GM12878 (cell line): ENCODE measurements around the gene CD82. TPM values are rescaled to one million over a fixed set of nuclear protein-coding genes. Genes with fewer than 3 reads are reported as not detected.

Experiments used
- ATAC-seq: fragments of 200-7000 bp; cut with Tn5 transposase; 3 replicates; pipeline ENCODE4 v1.9.1; 2020; ENCODE audit warnings: mild to moderate bottlenecking, moderate library complexity
- BruUV-seq: library from RNA; stranded (reverse); fragments of 400-500 nt; replicated peaks from 2 replicates; lab custom pipeline; 2021; lab: Mats Ljungman, UMichigan
- CTCF ChIA-PET: fragments of 300-600 bp; sonication (Branson Sonifier 250); formaldehyde crosslinking; extraction: SDS; loops from one replicate; lab custom pipeline; 2021; ENCODE audit warnings: inconsistent platforms; lab: Yijun Ruan, JAX
- POLR2A ChIA-PET: fragments of 350-600 bp; formaldehyde crosslinking; extraction: SDS; loops from one replicate; lab custom pipeline; 2021; ENCODE audit warnings: inconsistent platforms; lab: Charles Lee
- RAD21 ChIA-PET: fragments of 300-600 bp; sonication (Branson Sonifier 250); formaldehyde crosslinking; loops from one replicate; lab custom pipeline; 2023; ENCODE audit warnings: antibody characterized with exemption; ENCODE audit not compliant: unreplicated experiment; lab: Charles Lee
- SMC1A ChIA-PET: fragments of 300-600 bp; sonication (Branson Sonifier 250); formaldehyde crosslinking; loops from one replicate; lab custom pipeline; 2023; ENCODE audit not compliant: unreplicated experiment, uncharacterized antibody; lab: Charles Lee
- DNase-seq: peaks from one replicate; pipeline ENCODE4 v3.0.0-alpha.2; 2011; ENCODE audit warnings: low read depth, low spot score
- FAIRE-seq: peaks from 3 replicates; lab custom pipeline; 2011; peaks lifted over from hg19 to GRCh38; lab: Jason Lieb, UNC
- H2AFZ ChIP-seq: 2 replicates; pipeline ENCODE4 v1.6.0; 2011; ENCODE audit warnings: low read depth, low read length, control low read depth; ENCODE audit not compliant: control insufficient read depth
- H3K27ac ChIP-seq: 2 replicates; pipeline ENCODE4 v1.5.1; 2011; ENCODE audit warnings: control low read depth; ENCODE audit not compliant: control insufficient read depth, insufficient read depth
- H3K27me3 ChIP-seq, 2 experiments: replicated peaks in 1 of 2; 2 replicates each; pipeline versions ENCODE4 v1.6.0 to v1.6.1; 2011; ENCODE audit warnings: low read length in 1 of 2; ENCODE audit not compliant: control insufficient read depth in 2 of 2, insufficient read depth in 2 of 2
- H3K36me3 ChIP-seq, 2 experiments: 2 replicates each; pipeline ENCODE4 v1.5.1; 2011; ENCODE audit warnings: low read length in 1 of 2; ENCODE audit not compliant: control insufficient read depth in 2 of 2, insufficient read depth in 2 of 2
- H3K4me1 ChIP-seq: 2 replicates; pipeline ENCODE4 v1.6.1; 2011; ENCODE audit warnings: mild to moderate bottlenecking, low read length, moderate library complexity, mixed read lengths; ENCODE audit not compliant: control insufficient read depth, insufficient read depth
- H3K4me2 ChIP-seq: 2 replicates; pipeline ENCODE4 v1.6.0; 2011; ENCODE audit warnings: control low read depth; ENCODE audit not compliant: control insufficient read depth, insufficient read depth
- H3K4me3 ChIP-seq: fragments of 200-600 bp; sonication (generic); 2 replicates; pipeline ENCODE4 v1.5.1; 2016
- H3K79me2 ChIP-seq: 2 replicates; pipeline ENCODE4 v1.6.0; 2011; ENCODE audit warnings: low read length; ENCODE audit not compliant: control insufficient read depth, insufficient read depth
- H3K9ac ChIP-seq: 2 replicates; pipeline ENCODE4 v1.8.0; 2011; ENCODE audit warnings: low read length, control low read depth, mixed read lengths; ENCODE audit not compliant: control insufficient read depth, insufficient read depth
- H3K9me3 ChIP-seq: replicated peaks from 3 replicates; pipeline ENCODE4 v1.5.1; 2011; ENCODE audit warnings: mild to moderate bottlenecking, low read length; ENCODE audit not compliant: control insufficient read depth, insufficient read depth
- H4K20me1 ChIP-seq: 2 replicates; pipeline ENCODE4 v1.6.0; 2011; ENCODE audit not compliant: control insufficient read depth, insufficient read depth
- CUX1 ChIP-seq: IDR thresholded peaks from 2 replicates; pipeline ENCODE4 v1.6.1; 2012; ENCODE audit warnings: improper control_type of control experiment, low read depth, low read length; ENCODE audit not compliant: insufficient replicate concordance
- ESRRA ChIP-seq: IDR thresholded peaks from 2 replicates; pipeline ENCODE4 v1.6.1; 2012; ENCODE audit warnings: mild to moderate bottlenecking, low read length, improper control_type of control experiment
- FOXM1 ChIP-seq: IDR thresholded peaks from 2 replicates; pipeline ENCODE4 v1.6.1; 2012; ENCODE audit warnings: low read depth, mild to moderate bottlenecking, inconsistent platforms, low read length, moderate library complexity
- POLR2AphosphoS5 ChIP-seq: IDR thresholded peaks from 2 replicates; pipeline ENCODE4 v1.6.1; 2011; ENCODE audit warnings: mild to moderate bottlenecking, low read length, inconsistent platforms
- SPI1 ChIP-seq: IDR thresholded peaks from 2 replicates; pipeline ENCODE4 v1.6.1; 2011; ENCODE audit warnings: low read depth, mild to moderate bottlenecking, low read length, moderate library complexity, borderline replicate concordance; ENCODE audit not compliant: insufficient read depth
- TAF1 ChIP-seq: IDR thresholded peaks from 2 replicates; pipeline ENCODE4 v1.6.1; 2011; ENCODE audit warnings: mild to moderate bottlenecking, low read depth, low read length, borderline replicate concordance
- YBX1 ChIP-seq: fragments of 450-650 bp; IDR thresholded peaks from 2 replicates; pipeline ENCODE4 v1.6.1; 2016; ENCODE audit warnings: antibody characterized with exemption
- ZBTB33 ChIP-seq: fragments of 450-650 bp; IDR thresholded peaks from 2 replicates; pipeline ENCODE4 v1.6.1; 2017; ENCODE audit warnings: mild to moderate bottlenecking
- ZBTB4 ChIP-seq: fragments of 450-650 bp; formaldehyde crosslinking; IDR thresholded peaks from 2 replicates; pipeline ENCODE4 v1.4.0; 2022; ENCODE audit warnings: mild to moderate bottlenecking, moderate library complexity
- ZNF217 ChIP-seq: fragments of 450-650 bp; IDR thresholded peaks from 2 replicates; pipeline ENCODE4 v1.6.1; 2017; ENCODE audit warnings: antibody characterized with exemption, mild to moderate bottlenecking
- ZNF622 ChIP-seq: fragments of 450-650 bp; IDR thresholded peaks from 2 replicates; pipeline ENCODE4 v1.6.1; 2017; ENCODE audit warnings: mild to moderate bottlenecking, inconsistent platforms
- WGBS: methylation state at CpG from one replicate; pipeline ENCODE4 v1.1.6; 2016; ENCODE audit warnings: low lambda C conversion rate; ENCODE audit not compliant: insufficient replicate concordance, insufficient coverage; ENCODE audit errors: missing lambda C conversion rate; 5-methylcytosine and 5-hydroxymethylcytosine counted together
- in situ Hi-C: fragments of 300-500 bp; cut with MboI; formaldehyde crosslinking; loops from 9 replicates; pipeline ENCODE4 v1.14.3; 2018; ENCODE audit warnings: mixed read lengths
- intact Hi-C: fragments of 100-400 bp; cut with micrococcal nuclease; formaldehyde crosslinking; loops from one replicate; pipeline ENCODE4 v1.14.2; 2022; ENCODE audit not compliant: unreplicated experiment
- polyA plus RNA-seq, 11 experiments: library from polyadenylated mRNA; depleted of rRNA in 4 of 11; unstranded in 6 of 11; stranded (reverse) in 5 of 11; fragments of >200 nt; fragmentation: Nextera tagmentation in 4 of 11; fragmentation: Illumina TruSeq in 1 of 11; extraction: Ambion mirVana in 4 of 11; extraction: Trizol in 1 of 11; gene quantifications; 1 replicate in 1 of 11; 2 replicates in 10 of 11; pipeline versions ENCODE4 v1.2.1 to v1.2.3, GENCODE V29; 2011 to 2016; ENCODE audit warnings: inconsistent platforms in 2 of 11, missing spikeins in 2 of 11, low read depth in 1 of 11
- total RNA-seq, 4 experiments: library from RNA; depleted of rRNA in 3 of 4; stranded (reverse); fragments of >200 nt in 3 of 4; fragmentation: Illumina TruSeq in 1 of 4; extraction: Trizol in 1 of 4; gene quantifications; 2 replicates each; pipeline versions ENCODE4 v1.2.1 to v1.2.3, GENCODE V29; 2013 to 2021

Gene CD82
- total and polyA plus RNA-seq, 10 of the 15 experiments (the other 5 are each of a cell fraction or from before 2014, with no cell fraction given) = 5.2 to 180 (median 84.7) TPM

- no TSS peak for BruUV-seq
- SMC1A ChIA-PET = interaction anchor here (0.7 to 2.6 kb wide), 7 partner anchors 15 to 430 kb away, joined by 3 to 11 read pairs (median 5); no protein-coding TSS in a partner anchor
- H3K27me3 ChIP-seq = peaks cover 0 to 1% of the 10 kb centered on the region in 2 experiments; a peak in 3 of 4 replicates
- H3K36me3 ChIP-seq = no peaks in the 10 kb centered on the region
- POLR2A ChIA-PET = no interaction called here
- H3K79me2 ChIP-seq = no peaks in the 10 kb centered on the region
- CTCF ChIA-PET = interaction anchor here (0.8 to 2.5 kb wide), 11 partner anchors 12 to 447 kb away, joined by 3 to 19 read pairs (median 5); partner anchors contain the start of gene EXT2
- no peak overlapping the region for H3K27ac ChIP-seq
- H4K20me1 ChIP-seq = no peaks in the 10 kb centered on the region; the same call in 1 of the 2 replicates
- no peak overlapping the region for H3K9ac ChIP-seq
- in situ Hi-C loops (loop anchor here (5.0 kb wide), 2 partner anchors 253 to 448 kb away; no protein-coding TSS in a partner anchor), intact Hi-C loops (loop anchor here (5.0 kb wide), 1 partner anchor 237 kb away; no protein-coding TSS in a partner anchor)
- H3K4me2 ChIP-seq = no peak overlapping the region
- ATAC-seq = no peak
- no peak overlapping the region for H3K4me3 ChIP-seq
- no peak for DNase-seq
- no peak for FAIRE-seq
- TF ChIP-seq CUX1 = no peak
- no peak for TF ChIP-seq TAF1
- no peak for TF ChIP-seq YBX1
- TF ChIP-seq POLR2AphosphoS5 = no peak
- TF ChIP-seq ZNF622 = no peak
- no peak for TF ChIP-seq ESRRA
- TF ChIP-seq SPI1 = no peak
- TF ChIP-seq ZNF217 = no peak
- TF ChIP-seq ZBTB33 = no peak
- TF ChIP-seq ZBTB4 (CRISPR knock-in tag) = no peak
- TF ChIP-seq FOXM1 = no peak
- TF ChIP-seq, all 136 proteins: peak for 0
- RAD21 ChIA-PET = interaction anchor here (1.2 to 2.9 kb wide), 5 partner anchors 17 to 429 kb away, joined by 3 to 7 read pairs (median 5); no protein-coding TSS in a partner anchor
- WGBS = 30% methylated on average over 7 of the region's 7 CpGs
- Histone ChIP-seq H3K9me3 (no peaks in the 10 kb centered on the region), H3K4me1 (no peaks in the 10 kb centered on the region), H2AFZ (no peak overlapping the region)
Measured at GRCh38 chr11:44539971-44540370, 25.5 kb upstream of the CD82 start.
